ENCODE data around the gene ERMP1.

The ERMP1 gene

GRCh38 chr9:5853617-5854016, 20.7 kb upstream of the ERMP1 start:
- no peak for DNase-seq

DNA sequence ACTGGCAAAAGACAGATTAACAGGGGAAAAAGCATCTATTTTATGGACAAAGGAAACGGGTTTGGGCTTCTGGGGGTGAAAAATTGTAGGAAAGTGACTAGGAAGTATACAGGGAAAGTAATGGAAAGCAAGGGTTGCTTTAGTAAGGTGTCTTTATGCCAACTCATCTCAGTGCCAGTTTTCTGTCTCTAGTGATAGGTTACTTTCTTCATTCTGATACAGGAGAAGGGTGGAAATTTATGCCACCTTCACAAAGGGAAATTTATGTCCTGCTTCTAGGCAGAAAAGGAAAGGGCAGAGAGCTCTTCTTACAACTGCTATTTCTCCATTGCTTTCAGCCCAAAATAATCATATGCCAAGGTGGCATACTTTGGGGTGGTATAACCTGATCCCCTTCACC, 20.1 kb upstream of the ERMP1 start:
- DNase-seq: no peak

- no peak for DNase-seq
Observed at GRCh38 chr9:5851445-5851844, 18.5 kb upstream of the ERMP1 start.

DNA sequence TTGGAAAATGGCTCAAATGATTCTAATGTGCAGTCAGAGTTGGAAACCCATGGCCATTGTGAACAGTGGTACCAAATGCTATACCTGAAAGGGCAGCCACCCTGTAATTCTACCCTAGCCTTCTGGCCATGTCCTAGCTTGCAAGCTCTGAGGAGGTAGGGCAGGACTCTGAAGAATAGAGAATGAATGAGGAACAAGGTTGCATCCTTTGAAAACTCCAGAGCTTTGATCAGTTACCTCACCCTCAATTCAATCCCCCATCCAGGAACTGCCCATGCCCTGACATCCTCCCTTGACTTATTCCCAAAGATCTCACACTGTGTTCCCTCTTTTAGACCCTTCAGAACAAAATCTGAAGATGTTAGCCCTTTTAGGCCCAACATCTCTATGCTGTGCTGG, 17.8 kb upstream of the ERMP1 start:
- no peak for DNase-seq

- DNase-seq: no peak
Observed at GRCh38 chr9:5848372-5848882, 15.5 kb upstream of the ERMP1 start.

DNA sequence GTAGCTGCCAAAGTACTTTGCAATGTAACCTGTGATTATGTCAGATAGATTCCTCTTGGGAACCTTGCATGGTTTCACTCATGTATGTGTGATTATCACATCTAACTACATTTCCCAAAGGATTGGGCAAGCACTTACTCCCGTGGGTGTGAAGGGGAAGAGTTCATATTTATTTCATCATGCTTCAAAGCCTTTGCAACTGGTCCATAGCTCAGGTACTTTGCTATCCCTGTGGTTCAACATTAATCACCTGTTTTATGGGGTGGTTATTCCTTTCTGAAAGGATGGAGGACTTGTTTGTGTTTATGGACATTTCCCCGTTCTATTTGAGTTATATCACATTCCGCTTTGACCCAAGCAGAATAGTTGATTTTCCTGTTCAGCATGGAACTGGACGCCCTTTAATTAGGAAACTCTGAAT, 13.6 kb upstream of the ERMP1 start:
- no peak for DNase-seq

GRCh38 chr9:5846096-5846495, 13.2 kb upstream of the ERMP1 start:
- DNase-seq: no peak

DNA sequence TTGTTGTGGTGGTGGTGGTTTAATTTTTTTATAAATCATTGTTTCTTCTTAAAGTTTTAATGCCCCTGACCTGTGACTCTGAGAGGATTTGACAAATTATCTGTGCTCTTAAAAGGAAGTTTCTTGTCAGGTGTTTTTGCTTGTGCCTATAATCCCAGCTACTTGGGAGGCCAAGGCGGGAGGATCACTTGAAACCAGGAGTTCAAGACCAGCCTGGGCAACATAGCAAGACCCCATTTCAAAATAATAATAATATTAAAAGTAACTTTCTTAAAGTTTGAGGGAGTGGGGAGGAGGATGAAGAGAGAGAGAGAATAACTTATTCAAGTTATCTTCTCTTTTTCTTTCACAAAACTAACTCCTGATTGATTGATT, 12.2 kb upstream of the ERMP1 start:
- no peak for DNase-seq

DNA sequence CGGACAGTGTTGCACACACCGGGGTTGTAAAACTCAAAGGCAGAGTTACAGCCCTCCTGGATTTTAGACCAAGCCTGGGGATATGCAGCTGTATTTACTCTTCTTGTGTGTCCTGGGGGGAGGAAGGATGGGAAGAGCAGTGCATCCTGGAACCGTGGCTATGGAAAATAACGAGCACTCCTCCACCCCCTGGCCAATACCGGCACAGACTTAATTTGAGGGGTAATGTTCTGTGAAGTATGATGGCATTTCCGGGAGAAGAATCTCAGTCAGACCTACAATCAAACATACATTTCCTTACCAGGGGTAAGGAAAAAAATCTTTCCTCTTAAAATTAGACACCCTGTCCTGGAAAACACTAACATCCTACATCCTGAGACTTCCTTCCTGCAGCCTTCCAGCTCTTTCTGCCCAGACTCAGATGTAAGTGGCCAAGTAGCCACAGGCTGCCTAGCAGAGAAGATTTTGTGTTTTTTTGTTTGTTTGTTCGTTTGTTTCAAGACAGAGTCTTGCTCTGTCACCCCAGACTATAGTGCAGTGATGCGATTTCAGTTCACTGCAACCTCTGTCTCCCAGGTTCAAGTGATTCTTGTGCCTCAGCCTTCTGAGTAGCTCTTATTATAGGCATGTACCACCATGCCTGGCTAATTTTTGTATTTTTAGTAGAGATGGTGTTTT, 11.0 kb upstream of the ERMP1 start:
- peak; percentile 75 for DNase-seq

GRCh38 chr9:5842929-5843793, 10.2 kb upstream of the ERMP1 start:
- no peak for DNase-seq

DNA sequence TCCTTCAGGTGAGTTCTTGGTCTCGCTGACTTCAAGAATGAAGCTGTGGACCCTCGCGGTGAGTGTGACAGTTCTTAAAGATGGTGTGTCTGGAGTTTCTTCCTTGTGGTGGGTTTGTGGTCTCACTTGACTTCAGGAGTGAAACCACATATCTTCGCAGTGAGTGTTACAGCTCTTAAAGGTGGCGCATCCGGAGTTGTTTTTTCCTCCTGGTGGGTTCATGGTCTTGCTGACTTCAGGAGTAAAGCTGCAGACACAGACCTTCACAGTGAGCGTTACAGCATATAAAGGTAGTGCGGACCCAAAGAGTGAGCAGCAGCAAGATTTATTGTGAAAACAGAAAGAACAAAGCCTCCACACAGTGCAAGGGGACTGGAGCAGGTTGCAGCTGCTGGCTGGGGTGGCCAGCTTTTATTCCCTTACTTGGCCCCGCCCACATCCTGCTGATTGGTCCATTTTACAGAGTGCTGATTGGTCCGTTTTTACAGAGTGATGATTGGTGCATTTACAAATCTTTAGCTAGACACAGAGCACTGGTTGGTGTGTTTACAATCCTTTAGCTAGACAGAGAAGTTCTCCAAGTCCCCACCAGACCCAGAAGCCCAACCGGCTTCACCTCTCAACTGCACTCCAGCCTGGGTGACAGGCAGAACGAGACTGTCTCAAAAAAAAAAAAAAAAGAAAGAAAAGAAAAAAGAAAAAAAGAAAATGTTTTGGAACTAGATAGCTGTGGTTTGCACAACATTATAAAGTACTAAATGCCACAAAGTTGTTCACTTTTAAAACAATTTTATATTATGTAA, 9.1 kb upstream of the ERMP1 start:
- DNase-seq: no peak

- DNase-seq: no peak
Observed at GRCh38 chr9:5840788-5841187, 7.9 kb upstream of the ERMP1 start.

GRCh38 chr9:5839572-5839902, 6.6 kb upstream of the ERMP1 start:
- no peak for DNase-seq

DNA sequence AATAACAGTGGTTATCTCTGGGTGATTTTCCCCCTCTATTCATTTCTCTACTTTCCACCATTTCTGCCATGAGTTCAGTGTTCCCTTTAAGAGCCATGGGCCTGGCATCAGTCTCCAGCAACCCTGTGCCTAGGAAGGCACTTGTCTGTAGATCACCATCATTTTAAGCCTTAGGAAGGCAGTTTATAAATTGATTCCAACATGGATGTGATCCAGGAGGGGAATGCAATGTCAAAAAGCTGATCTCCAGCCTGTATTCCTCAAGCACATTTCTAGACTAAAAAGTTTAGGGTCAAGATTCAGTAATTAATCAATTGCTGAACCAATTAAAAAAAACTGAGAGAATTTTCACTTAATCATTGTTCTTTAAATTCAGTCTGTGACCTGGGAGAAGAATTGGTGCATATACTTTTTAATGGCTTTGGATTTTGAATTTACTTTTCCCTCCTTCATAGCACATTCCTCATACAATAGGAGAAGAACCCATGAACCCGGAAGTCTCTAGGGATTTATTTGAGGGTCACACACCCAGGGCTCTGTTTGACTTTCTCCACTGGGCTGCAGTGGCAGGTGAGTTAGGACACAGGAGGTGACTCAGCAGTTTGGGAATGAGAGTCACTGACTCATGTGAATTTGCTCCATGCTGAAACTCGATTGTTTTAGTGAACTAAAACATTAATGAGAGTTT, 6.1 kb upstream of the ERMP1 start:
- no peak for DNase-seq

GRCh38 chr9:5835808-5836207, 2.9 kb upstream of the ERMP1 start:
- DNase-seq: no peak

GRCh38 chr9:5834214-5834613, 1.3 kb upstream of the ERMP1 start:
- DNase-seq: no peak

- no peak for DNase-seq
Observed at GRCh38 chr9:5832071-5832537, 813 bp downstream of the ERMP1 start.

- DNase-seq: no peak
Observed at GRCh38 chr9:5825895-5826622, 6.9 kb downstream of the ERMP1 start.

GRCh38 chr9:5825223-5825622, 7.7 kb downstream of the ERMP1 start:
- no peak for DNase-seq

DNA sequence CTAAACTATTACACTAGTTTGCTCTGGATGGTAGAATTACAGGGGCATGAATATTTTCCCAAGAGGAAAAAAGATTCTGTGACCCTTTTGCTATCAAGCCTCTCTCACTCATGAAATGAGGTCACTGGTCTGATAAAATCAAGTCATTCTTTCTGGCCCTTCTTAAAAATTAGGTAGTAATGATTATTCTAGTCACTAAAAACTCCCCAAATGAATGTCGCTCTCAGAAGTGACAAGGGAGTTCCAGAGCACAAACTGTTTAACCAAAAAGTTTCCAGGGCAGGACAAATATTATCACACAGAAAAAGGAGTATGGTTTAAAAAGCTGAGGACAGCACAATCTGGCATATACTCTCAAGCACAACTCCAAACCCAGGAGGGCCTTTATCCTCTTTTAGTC, 12.5 kb downstream of the ERMP1 start:
- no peak for DNase-seq

- DNase-seq: no peak
Observed at GRCh38 chr9:5819174-5819573, 13.7 kb downstream of the ERMP1 start.

Measured in NCI-H2081 treated with DMSO at 0.1 percent for 48 hours (cell line).